GM21447 (cell line): Measurements from ENCODE around the gene ZNF652.
"Not testable (repeated sequence)": the region's sequence is repeated elsewhere in the genome, so short reads cannot be mapped to it uniquely, and the experiment has no call there.

Source experiments
- ATAC-seq: cut with Tn5 transposase; IDR thresholded peaks from one replicate; pipeline ENCODE4 v1.9.1; 2021; ENCODE audit not compliant: unreplicated experiment

Gene ZNF652

GRCh38 chr17:49387498-49388289 lies 25.6 kb upstream of the ZNF652 start:
- peak; percentile 20 for ATAC-seq

- ATAC-seq = no peak
Measured at GRCh38 chr17:49386373-49386772, 24.3 kb upstream of the ZNF652 start.

GRCh38 chr17:49384951-49385350 lies 22.9 kb upstream of the ZNF652 start:
- no peak for ATAC-seq

- no peak for ATAC-seq
Measured at GRCh38 chr17:49383060-49383459, 21.0 kb upstream of the ZNF652 start.

- no peak for ATAC-seq
Measured at GRCh38 chr17:49382556-49382955, 20.5 kb upstream of the ZNF652 start.

- no peak for ATAC-seq
Measured at GRCh38 chr17:49381793-49382192, 19.7 kb upstream of the ZNF652 start.

GRCh38 chr17:49381033-49381432 lies 19.0 kb upstream of the ZNF652 start:
- no peak for ATAC-seq

GRCh38 chr17:49379926-49380325 lies 17.9 kb upstream of the ZNF652 start:
- ATAC-seq = no peak

- no peak for ATAC-seq
Measured at GRCh38 chr17:49378311-49378710, 16.3 kb upstream of the ZNF652 start.

GRCh38 chr17:49375544-49375943 lies 13.5 kb upstream of the ZNF652 start:
- no peak for ATAC-seq

GRCh38 chr17:49373115-49373514 lies 11.1 kb upstream of the ZNF652 start:
- ATAC-seq = no peak

GRCh38 chr17:49372425-49372824 lies 10.4 kb upstream of the ZNF652 start:
- no peak for ATAC-seq

- ATAC-seq = no peak
Measured at GRCh38 chr17:49370971-49371834, 9.2 kb upstream of the ZNF652 start.

- no peak for ATAC-seq
Measured at GRCh38 chr17:49369760-49370159, 7.7 kb upstream of the ZNF652 start.

- ATAC-seq = no peak
Measured at GRCh38 chr17:49369089-49369488, 7.0 kb upstream of the ZNF652 start.

GRCh38 chr17:49365667-49366066 lies 3.6 kb upstream of the ZNF652 start:
- no peak for ATAC-seq

- ATAC-seq = not testable (repeated sequence)
Measured at GRCh38 chr17:49365126-49365525, 3.1 kb upstream of the ZNF652 start.

- no peak for ATAC-seq
Measured at GRCh38 chr17:49364119-49364518, 2.1 kb upstream of the ZNF652 start.

GRCh38 chr17:49363251-49363650 lies 1.2 kb upstream of the ZNF652 start:
- ATAC-seq = no peak

GRCh38 chr17:49362723-49363117 lies 670 bp upstream of the ZNF652 start:
- ATAC-seq = no peak

- ATAC-seq = peak; percentile 29
Measured at GRCh38 chr17:49361129-49361901, 735 bp downstream of the ZNF652 start.

- ATAC-seq = no peak
Measured at GRCh38 chr17:49360796-49361128, 1.3 kb downstream of the ZNF652 start.
